Stomach (tissue), 9 donors: ENCODE results near the gene KLK10. TPM values are rescaled to one million over a fixed set of nuclear protein-coding genes. Genes with fewer than 3 reads are reported as not detected.

Experiments
- DNase-seq, 2 donors: peaks; one replicate each; pipeline versions ENCODE4 v3.0.0 to v3.0.0-alpha.2; 2013 to 2019
- H3K27ac ChIP-seq, 5 donors: fragments of 200-600 bp in 4 of 5; sonication (generic) in 4 of 5; one replicate each; pipeline ENCODE4 v1.5.1; 2013 to 2019; ENCODE audit warnings: mild to moderate bottlenecking in 1 of 5, moderate library complexity in 1 of 5
- H3K27me3 ChIP-seq, 3 donors: fragments of 200-600 bp; sonication (generic); one replicate each; pipeline ENCODE4 v1.5.1; 2017 to 2019; ENCODE audit warnings: mixed run types in 1 of 3
- H3K36me3 ChIP-seq, 4 donors: fragments of 200-600 bp; sonication (generic); 1 replicate in 3 of 4; 2 replicates in 1 of 4; pipeline ENCODE4 v1.5.1; 2016 to 2019
- H3K4me1 ChIP-seq, 4 donors: fragments of 200-600 bp; sonication (generic); one replicate each; pipeline ENCODE4 v1.5.1; 2016 to 2019
- H3K4me3 ChIP-seq, 4 donors: fragments of 200-600 bp; sonication (generic) in 3 of 4; one replicate each; pipeline ENCODE4 v1.5.1; 2016 to 2019; ENCODE audit warnings: mild to moderate bottlenecking in 1 of 4
- H3K9me3 ChIP-seq, 4 donors: fragments of 200-600 bp; sonication (generic); one replicate each; pipeline ENCODE4 v1.5.1; 2016 to 2019
- EP300 ChIP-seq: sonication (generic); formaldehyde crosslinking; IDR thresholded peaks from one replicate; pipeline ENCODE4 v1.6.1; 2017; ENCODE audit warnings: antibody characterized with exemption
- POLR2A ChIP-seq, 4 donors: fragments of 450-650 bp; IDR thresholded peaks; one replicate each; pipeline ENCODE4 v1.6.1; 2016; ENCODE audit warnings: antibody characterized with exemption in 4 of 4, control low read depth in 2 of 4, mild to moderate bottlenecking in 1 of 4, moderate library complexity in 1 of 4
- POLR2AphosphoS5 ChIP-seq, 3 donors: sonication (generic); formaldehyde crosslinking; IDR thresholded peaks; one replicate each; pipeline ENCODE4 v1.6.1; 2016; ENCODE audit warnings: antibody characterized with exemption in 3 of 3
- WGBS, 5 donors: extraction: QIAGEN DNeasy Blood & Tissue Kit in 3 of 5; methylation state at CpG; one replicate each; pipeline versions ENCODE4 v1.1.5 to v1.1.7; 2013 to 2018; 5-methylcytosine and 5-hydroxymethylcytosine counted together
- intact Hi-C: fragments of 100-400 bp; cut with DNase I; formaldehyde crosslinking; loops from one replicate; pipeline ENCODE4 v1.15.1; 2023; ENCODE audit warnings: low total_unique reads
- polyA plus RNA-seq, 3 donors: library from polyadenylated mRNA; stranded (reverse); fragments of 200-250 nt; gene quantifications; one replicate each; pipeline ENCODE4 v1.2.3, GENCODE V29; 2013
- total RNA-seq, 5 donors: library from RNA; depleted of rRNA; stranded (reverse); fragments of >200 nt; gene quantifications; one replicate each; pipeline versions ENCODE4 v1.1.0 to v1.2.3, GENCODE V29; 2014 to 2016
- TF ChIP-seq, protein P1 (sequence below), 7 experiments: fragments of 450-650 bp in 4 of 7; fragments of 200-600 bp in 3 of 7; sonication (generic) in 3 of 7; IDR thresholded peaks; one replicate each; pipeline ENCODE4 v1.5.1; 2016 to 2019; ENCODE audit warnings: antibody characterized with exemption in 7 of 7, control low read depth in 2 of 7, mild to moderate bottlenecking in 1 of 7
- donor health status: healthy with polysubstance abuse.
- donor health status: Bipolar disorder and iron deficiency.
- donor health status: healthy.

KLK10 gene
- total and polyA plus RNA-seq, 8 donors: 1.3 to 62.7 (median 3.0) TPM; not detected in 4

DNA sequence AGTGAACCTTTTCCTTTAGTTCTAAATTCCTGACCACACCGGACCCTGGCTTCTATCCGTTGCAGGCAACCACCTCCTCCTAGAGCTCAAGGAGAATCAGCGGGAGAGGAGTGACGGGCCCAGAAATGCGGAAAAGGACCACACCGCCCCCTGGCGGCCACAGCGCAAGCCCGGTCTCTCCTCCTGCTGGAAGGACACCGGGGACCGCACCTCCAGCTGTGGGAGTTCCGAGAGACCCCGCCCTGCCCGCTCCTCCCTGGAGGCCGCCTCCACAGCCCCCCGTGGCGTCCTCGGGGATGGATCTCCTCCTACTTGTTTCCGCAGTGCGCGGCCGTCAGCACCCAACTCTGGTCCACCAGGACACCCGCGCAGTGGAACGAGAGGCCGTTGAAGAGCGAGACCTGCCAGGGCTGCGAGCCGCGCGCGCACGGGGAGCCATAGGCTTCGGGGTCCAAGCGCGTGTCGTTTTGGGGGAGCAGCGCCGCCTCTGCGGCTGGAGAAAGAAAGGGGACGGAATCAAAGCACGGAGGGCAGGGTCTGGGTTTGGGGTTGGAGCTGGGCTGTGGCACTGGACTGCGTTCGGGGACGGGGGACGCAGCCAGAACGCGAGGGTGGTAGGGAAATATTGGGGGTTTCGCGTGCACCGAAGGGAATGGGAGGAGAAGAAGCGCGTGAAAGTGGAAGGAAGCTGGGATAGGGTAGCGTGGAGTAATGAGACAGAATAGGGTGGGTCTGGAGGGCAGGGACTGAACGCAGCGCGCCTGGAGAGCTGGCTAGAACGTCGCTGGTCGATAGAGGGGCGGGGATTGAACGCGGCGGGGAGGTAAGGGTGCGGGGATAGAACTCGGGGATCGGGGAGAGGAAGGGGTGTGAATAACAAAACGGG is 2.5 kb downstream of the KLK10 start:
- TF ChIP-seq, protein P1, sequence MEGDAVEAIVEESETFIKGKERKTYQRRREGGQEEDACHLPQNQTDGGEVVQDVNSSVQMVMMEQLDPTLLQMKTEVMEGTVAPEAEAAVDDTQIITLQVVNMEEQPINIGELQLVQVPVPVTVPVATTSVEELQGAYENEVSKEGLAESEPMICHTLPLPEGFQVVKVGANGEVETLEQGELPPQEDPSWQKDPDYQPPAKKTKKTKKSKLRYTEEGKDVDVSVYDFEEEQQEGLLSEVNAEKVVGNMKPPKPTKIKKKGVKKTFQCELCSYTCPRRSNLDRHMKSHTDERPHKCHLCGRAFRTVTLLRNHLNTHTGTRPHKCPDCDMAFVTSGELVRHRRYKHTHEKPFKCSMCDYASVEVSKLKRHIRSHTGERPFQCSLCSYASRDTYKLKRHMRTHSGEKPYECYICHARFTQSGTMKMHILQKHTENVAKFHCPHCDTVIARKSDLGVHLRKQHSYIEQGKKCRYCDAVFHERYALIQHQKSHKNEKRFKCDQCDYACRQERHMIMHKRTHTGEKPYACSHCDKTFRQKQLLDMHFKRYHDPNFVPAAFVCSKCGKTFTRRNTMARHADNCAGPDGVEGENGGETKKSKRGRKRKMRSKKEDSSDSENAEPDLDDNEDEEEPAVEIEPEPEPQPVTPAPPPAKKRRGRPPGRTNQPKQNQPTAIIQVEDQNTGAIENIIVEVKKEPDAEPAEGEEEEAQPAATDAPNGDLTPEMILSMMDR (IDR thresholded peaks at IDR 0.05): peak in 5 of 7 experiments; percentile 31 to 81 (median 66)
- TF ChIP-seq POLR2A (IDR thresholded peaks at IDR 0.05) (no peak), POLR2AphosphoS5 (IDR thresholded peaks at IDR 0.05) (no peak), EP300 (no peak)
- Histone ChIP-seq H3K9me3 (no peaks in the 10 kb centered on the region), H3K27me3 (peaks cover 8 to 86% (median 43%) of the 10 kb centered on the region in 3 donors), H3K36me3 (no peaks in the 10 kb centered on the region), H3K27ac (no peak overlapping the region), H3K4me3 (peak overlapping the region; percentile 11 to 49 (median 32)), H3K4me1 (peaks cover 27 to 48% (median 45%) of the 10 kb centered on the region in 4 donors)
- 1 to 4% (median 2%) methylated on average over 51 to 68 of the region's 68 CpGs for WGBS, 5 donors
- peak; percentile 77 to 81 for DNase-seq
- intact Hi-C loops: no loop called here

DNA sequence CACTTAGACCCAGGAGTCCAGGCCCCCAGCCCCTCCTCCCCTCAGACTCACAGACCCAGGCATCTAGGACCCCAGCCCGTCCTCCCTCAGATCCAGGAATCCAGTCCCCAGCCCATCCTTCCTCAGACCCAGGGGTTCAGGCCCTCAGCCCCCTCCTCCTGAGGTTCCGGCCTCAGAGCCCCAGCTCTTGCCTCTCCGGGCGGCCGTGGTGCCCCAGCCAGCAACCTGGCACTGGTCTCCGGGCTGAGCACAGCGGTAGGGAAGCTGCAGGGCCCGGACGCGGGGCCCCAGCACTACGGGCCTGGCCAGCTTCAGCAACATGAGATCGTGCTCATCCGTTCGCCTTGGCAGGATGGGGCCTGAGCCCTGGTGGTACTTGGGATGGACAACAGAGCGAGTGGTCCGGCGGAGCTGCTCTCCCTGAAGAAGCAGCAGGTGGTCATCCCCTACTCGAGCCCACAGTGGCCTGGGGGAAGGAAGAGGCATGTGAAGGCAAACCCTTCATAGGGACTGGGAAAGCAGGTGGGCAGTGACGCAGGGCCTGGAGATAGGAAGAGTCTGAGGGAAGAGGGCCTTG is 3.7 kb downstream of the KLK10 start:
- Histone ChIP-seq H3K4me1 (peaks cover 27 to 40% (median 36%) of the 10 kb centered on the region in 4 donors), H3K9me3 (no peaks in the 10 kb centered on the region), H3K27me3 (peaks cover 8 to 98% (median 43%) of the 10 kb centered on the region in 3 donors), H3K27ac (no peak overlapping the region), H3K36me3 (no peaks in the 10 kb centered on the region), H3K4me3 (no peak overlapping the region)
- DNase-seq: no peak
- TF ChIP-seq EP300: no peak
- TF ChIP-seq POLR2AphosphoS5 (IDR thresholded peaks at IDR 0.05): no peak
- TF ChIP-seq POLR2A (IDR thresholded peaks at IDR 0.05): no peak
- TF ChIP-seq, protein P1 (IDR thresholded peaks at IDR 0.05): no peak
- intact Hi-C loops: no loop called here
- WGBS, 5 donors: 87 to 95% (median 87%) methylated on average over 7 to 19 of the region's 19 CpGs

DNA sequence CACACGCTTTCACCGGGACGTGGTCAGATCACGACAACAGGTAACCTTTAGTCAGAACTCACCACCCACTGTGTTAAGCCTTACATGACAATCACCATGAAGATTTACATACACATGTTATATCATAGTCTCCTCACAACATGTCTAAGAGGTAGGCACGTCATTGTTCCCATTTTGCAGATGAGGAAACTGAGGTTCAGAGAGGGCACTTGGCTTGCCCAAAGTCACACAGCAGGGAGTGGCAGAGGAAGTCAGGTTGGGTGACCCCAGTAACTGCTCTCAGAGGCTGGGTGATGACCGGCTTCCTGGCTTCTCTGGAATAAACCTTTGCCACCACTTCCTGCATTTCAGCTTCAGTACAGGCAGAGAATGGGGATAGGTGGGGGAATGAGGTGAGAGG is 5.3 kb downstream of the KLK10 start:
- TF ChIP-seq POLR2AphosphoS5 (IDR thresholded peaks at IDR 0.05) (no peak), POLR2A (IDR thresholded peaks at IDR 0.05) (no peak), EP300 (no peak)
- TF ChIP-seq, protein P1 (IDR thresholded peaks at IDR 0.05): no peak
- H3K4me3 ChIP-seq: no peak overlapping the region
- 82 to 87% (median 85%) methylated on average over 6 of the region's 6 CpGs for WGBS, 5 donors
- no peaks in the 10 kb centered on the region for H3K36me3 ChIP-seq
- peaks cover 18 to 24% (median 22%) of the 10 kb centered on the region in 4 donors for H3K4me1 ChIP-seq
- H3K9me3 ChIP-seq: no peaks in the 10 kb centered on the region
- peaks cover 8 to 98% (median 41%) of the 10 kb centered on the region in 3 donors for H3K27me3 ChIP-seq
- DNase-seq: no peak
- H3K27ac ChIP-seq: no peak overlapping the region
- intact Hi-C loops: no loop called here

DNA sequence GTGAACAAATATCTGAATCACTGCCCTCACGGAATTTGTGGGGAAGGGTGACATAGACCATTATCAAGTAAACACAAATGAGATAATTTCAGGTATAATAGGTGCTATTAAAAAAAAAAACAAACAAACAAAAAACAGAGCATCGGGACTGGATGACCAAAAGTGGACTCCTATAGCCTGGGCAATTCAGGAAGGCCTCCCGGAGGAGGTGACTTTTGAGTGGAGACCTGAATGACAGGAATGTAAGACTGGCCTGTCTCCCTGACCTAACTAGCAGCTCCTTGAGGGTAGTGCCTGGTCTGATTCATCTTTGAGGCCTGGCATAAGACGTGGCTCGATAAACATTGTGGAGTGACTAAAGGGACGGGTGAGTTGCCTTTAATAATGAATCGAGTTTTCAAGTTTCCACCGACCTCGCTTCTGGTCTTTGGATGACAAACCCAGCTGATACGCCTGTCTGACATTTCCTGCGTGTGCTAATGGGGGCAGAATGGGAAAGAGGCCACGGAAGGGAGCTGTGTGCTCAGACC is 6.8 kb downstream of the KLK10 start:
- no peak for DNase-seq
- TF ChIP-seq EP300 (no peak), POLR2A (IDR thresholded peaks at IDR 0.05) (no peak), POLR2AphosphoS5 (IDR thresholded peaks at IDR 0.05) (no peak)
- TF ChIP-seq, protein P1 (IDR thresholded peaks at IDR 0.05): no peak
- Histone ChIP-seq H3K36me3 (no peaks in the 10 kb centered on the region), H3K9me3 (no peaks in the 10 kb centered on the region), H3K27me3 (peaks cover 8 to 89% (median 34%) of the 10 kb centered on the region in 3 donors), H3K4me1 (peaks cover 10 to 13% (median 11%) of the 10 kb centered on the region in 4 donors), H3K27ac (no peak overlapping the region), H3K4me3 (no peak overlapping the region)
- WGBS, 5 donors: 62 to 71% (median 68%) methylated on average over 12 of the region's 12 CpGs
- intact Hi-C loops: no loop called here
